OCI-M2 (cell line): ENCODE data around the gene VPS39.

Source experiments
- DNase-seq: peaks from one replicate; lab custom pipeline; 2025; ENCODE audit not compliant: unreplicated experiment; lab: John Stamatoyannopoulos, UW

VPS39 gene

GRCh38 chr15:42160136-42160535 lies 48.0 kb downstream of the VPS39 start:
- no peak for DNase-seq

DNA sequence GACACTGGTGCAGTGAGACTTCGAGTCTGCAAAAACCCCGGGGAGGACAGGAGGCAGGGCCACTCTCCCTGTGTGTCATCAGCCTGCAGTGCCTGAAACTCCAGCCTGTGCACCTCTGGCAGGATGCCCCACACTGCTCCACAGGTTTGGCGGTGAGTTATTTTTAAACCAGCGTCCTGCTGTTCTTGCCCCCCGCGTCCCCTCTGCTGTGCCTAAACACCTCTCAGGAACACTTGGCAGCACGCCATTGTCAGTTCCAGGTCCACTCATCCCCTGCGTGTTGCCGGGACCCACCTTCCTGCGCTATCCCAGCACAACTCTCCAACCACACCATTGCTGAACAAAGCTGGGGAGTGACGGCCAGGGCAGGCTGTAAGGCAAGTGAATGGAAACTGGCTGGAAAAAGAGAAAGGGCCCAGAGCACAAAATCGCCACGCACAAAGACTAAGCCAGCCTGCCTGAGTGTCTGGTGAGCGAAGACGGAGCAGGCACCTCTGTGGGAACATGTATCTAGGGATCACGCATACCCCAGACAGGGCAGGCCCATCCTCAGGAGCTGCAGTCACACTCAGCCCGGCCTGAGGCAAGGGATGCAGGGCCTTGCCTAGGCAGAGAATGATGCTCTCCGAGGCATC lies 48.6 kb downstream of the VPS39 start:
- no peak for DNase-seq

GRCh38 chr15:42158941-42159340 lies 49.2 kb downstream of the VPS39 start:
- no peak for DNase-seq

DNA sequence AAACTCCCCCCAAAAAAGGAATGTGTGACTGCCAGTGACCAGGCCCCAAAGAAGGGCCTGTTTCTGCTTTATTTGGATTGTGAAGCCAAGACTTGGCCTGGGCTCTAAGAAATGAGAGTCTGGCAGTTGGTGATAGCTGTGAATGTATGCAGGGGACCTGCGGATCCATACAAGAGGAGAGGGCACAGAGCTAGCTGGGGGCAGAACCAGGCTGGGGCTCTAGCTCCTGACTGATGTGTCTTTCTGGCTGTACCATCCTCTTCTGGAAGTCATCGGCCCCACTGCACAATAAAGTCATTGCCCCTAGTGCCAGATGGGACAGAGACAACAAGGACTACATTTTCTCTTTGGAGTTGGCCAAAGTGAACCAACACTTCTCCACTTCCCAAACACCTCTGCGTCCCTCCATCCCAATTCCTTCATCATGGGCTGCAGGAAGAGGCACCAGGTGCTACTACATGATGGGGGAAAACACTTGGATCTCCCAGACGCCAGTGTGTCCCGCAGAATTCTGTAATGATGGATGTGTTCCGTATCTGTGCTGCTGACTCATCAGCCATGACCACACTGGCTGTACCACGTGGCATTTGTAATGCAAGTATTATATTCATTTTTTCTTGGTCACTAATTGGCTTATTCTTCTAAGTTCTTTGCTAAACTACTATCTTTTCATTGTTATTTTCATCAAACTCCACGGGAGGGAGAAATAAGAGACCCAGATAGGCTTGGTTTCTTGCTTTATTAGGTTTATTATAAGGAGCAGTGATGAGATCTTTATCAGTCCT lies 49.9 kb downstream of the VPS39 start:
- DNase-seq, result no peak

DNA sequence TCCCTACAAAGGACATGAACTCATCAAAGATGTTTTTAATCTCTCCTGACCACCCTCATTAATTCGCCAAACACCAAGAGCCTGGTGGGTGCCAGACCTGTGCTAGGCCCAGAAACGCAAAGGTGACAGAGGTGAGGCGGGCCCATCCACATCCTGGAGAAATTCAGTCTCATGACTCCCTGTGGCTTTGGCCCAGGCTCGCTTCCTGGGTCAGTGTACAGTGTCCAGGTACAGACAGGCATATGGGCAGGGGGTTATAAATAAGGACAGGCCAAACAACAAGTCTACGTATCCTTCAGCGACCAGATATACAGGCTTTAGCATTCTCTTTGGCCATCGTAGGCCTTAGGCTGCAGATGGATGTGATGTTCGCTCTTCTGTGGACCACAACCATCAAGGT lies 50.7 kb downstream of the VPS39 start:
- no peak for DNase-seq

DNA sequence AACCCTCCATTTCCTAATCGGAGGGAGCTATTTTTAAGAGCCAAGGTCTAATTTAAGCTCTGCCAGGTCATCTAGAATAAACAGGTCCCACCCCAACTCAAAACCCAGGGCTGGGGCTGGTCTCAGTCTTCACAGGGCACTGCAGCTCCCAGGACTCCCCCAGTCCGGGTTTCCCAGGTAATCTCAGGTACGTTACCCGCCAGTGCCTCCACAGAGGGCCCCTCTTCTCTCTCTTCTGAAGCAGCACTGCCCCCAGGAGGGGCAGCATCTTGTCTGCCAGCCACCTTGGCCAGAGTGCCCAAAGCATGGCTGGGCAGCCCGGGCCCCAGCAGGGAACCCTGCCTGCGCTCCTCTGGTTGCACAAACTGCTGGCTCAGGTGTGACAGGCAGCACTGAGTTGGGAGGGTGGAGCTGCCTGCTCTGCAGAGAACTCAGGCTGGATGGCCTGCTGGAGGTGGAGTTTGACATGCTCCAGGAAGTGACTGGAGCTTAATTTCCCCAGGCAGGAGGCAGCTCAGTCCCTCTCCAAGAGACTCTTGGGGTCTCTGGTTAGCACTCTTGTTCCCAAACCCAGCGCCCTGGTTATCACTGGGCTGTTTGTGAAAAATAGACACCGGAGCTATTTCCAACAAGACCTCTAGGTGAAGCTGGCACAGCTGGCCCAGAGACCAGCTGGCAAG lies 51.7 kb downstream of the VPS39 start, which contains the start of gene PLA2G4F:
PLA2G4F (minus strand) TSS at position 394 of the 680 bp plus-strand sequence; CDS start at position 307, 87 bp downstream.
- DNase-seq, result no peak

GRCh38 chr15:42155546-42156242 lies 52.4 kb downstream of the VPS39 start:
- DNase-seq, result no peak

DNA sequence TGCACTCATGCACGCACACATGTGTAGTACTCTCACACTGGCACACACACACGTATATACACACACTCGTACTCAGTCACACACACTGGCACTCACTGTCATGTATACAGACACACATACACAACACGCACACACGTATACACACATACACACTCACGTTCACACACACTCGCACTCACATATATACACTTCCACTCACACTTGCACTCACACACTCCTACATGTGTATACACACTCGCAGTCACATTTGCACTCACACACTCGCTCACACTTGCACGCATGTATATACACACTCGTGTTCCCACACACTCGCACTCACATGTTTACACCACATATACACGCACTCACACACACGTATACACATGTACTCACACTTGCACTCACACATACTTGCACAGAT lies 53.1 kb downstream of the VPS39 start:
- no peak for DNase-seq

GRCh38 chr15:42154212-42154941 lies 53.7 kb downstream of the VPS39 start:
- DNase-seq, result no peak

DNA sequence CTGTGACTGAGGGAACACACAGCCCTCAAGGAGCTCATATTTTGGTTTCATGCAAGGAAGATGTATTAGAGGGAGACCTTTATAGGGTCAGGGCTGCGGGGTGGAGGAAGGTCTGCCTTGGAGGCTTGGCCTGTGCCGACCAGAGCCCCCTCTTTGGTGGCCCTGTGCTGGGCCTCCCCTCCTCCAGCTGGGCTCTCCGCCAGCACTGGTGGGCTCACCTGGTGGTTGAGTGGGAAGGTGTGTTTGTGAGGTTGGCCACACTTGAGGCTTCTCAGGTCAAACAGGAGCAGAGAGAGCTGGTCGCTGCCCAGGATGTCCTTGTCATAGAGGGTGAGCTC lies 54.3 kb downstream of the VPS39 start:
- DNase-seq, result no peak

DNA sequence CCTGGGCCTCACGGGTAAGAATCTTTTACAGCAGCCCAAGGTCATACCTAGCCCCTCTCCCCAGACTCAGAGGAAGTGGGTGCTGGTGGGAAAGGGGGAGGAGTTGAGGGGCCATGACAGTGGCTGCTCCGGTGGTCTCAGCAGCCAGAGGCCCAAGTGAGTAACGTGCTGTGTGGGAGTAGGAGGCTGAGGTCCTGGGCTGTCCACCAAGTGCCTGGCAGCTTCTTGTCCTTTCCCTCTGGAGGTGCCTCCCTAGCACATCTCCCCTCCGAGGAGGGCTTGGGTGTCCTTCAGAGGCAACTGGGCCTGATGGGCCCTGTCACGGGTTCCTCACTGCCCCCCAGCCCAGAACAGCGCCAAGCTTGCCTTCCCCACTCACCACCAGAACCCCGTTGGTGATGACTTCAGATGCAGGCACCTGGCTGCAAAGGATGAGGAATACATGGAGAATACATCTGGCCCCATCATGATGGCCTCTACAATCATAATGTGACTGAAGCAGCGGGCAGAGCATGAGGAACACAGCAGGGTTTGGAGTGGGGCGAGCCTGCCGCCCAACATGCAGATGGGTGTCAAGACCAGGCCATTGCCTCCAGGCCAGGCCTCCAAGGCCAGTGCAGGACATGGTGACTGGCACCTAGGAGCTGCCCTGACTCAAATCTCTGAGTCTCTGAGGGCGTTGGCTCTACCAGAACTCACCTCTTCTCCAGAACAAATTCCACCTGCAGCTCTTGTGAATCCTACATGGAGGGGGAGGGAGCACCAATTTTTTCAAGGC lies 55.0 kb downstream of the VPS39 start:
- no peak for DNase-seq

DNA sequence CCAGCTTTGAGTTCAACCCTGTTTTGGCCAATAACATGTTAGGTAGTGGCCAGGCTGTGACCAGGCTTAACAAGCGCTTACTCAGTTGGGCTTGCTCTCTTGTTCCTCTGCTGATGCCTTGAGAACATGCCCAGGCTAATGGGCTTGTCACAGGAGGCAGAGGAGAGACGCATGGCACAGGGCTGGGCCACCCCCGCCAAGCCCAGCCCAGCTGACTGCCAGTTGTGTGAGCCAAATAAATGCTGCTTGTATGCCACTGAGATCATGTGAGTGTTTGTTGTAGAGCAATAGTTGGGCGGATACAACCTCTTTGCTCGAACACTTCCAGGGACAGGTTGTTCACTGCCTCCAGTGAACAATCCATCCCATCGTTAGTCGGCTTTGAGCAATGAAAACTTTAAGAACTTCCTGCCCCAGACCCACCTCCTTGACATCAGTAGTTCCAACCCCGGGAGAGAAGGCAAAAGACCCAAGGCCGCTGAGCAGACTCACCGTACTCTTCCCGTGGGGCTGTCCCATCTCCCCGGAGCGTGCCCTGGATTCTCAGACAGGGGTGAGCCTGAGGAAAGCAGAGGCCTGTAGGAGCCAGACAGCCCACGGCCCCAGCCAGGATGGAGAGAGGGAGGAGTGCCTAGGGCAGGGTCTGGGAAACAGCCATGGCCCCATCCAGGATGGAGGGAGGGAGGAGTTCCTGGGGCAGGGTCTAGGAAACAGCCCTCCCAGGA lies 55.7 kb downstream of the VPS39 start:
- DNase-seq, result no peak

DNA sequence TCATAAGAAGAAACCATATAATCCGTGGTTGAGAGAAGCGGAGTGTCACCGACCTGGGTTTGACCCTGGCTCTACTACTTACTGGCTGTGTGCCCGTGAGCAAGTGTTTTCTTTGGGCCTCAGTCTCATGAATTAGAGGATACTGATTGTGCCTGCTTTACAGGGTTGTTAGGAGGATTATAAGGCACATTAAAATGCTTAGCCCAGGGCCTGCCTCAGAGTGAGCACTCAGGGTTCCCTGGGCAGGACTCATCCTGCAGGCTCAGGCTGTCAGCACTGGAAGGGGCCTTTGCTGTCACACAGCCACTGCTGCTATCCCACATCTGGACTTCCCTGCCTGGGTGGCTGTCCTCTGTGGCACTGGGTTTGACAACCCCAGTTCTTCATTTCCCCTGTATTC lies 56.4 kb downstream of the VPS39 start:
- DNase-seq, result no peak

- DNase-seq, result no peak
These were observed 57.0 kb downstream of the VPS39 start for GRCh38 chr15:42151141-42151561.

GRCh38 chr15:42150219-42150970 lies 57.7 kb downstream of the VPS39 start:
- DNase-seq, result no peak

DNA sequence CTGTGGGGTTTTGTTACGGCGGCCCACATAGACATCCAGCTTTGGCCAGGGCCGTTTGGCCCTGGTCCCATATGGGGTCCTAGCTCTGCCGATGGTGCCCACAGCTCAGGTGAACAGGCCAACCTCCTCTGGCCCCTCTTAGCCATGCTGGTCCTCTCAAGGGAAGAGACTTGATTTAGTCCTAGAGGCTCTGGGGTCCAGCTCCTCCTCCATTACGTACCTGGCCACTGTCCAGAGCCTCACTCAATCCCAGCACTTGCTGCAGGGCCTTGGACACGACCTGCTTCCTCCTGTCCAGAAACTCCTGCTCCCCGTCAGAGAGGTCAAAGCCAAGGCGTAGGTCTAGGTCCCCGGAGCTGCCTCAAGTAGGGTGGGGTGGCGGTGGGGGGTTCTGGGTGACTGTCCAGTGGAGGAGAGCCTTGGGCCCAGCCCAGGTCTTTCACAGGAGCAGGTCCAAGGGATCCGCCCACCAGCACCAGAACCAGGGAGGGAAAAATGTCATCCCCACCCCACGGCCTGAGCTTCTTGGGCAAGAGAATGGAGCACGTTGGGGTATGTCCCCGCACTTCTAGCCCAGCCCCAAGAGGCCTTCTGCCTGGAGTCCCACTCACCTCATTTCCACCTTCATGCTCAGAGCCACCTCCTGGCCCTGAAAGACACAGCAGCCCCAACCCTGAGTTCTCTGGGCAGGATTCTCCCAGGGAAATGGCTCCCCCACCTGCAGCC lies 58.4 kb downstream of the VPS39 start:
- DNase-seq, result no peak

DNA sequence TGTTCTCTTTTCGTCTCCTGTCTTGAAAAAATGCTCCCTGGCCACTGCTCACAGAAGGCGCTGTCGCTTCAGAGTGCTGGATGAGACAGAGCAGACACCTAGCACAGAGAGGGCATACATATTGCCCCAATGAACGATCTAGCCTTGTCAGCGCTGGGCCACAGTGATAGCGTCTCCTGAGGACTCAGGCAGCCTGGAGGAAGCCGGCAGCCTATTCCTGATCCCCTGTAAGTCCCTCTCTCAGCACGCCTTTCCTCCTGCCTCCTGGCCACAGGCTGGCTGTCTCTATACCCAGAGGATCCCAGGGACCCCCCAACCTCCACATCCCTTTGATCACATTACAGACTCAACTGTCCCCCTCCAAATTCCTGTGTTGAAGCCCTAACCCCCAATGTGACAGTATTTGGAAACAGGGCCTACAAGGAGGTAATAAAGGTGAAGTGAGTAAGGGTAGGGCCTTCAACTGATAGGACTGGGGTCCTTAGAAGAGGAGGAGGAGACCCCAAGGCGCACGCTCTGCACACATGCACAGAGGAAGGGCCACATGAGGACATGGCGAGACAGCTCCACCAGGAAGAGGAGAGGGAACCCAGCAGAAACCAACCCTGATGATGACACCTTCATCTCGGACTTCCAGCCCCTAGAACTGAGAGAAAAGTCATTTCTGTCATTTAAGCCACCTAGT lies 59.2 kb downstream of the VPS39 start:
- DNase-seq, result no peak

DNA sequence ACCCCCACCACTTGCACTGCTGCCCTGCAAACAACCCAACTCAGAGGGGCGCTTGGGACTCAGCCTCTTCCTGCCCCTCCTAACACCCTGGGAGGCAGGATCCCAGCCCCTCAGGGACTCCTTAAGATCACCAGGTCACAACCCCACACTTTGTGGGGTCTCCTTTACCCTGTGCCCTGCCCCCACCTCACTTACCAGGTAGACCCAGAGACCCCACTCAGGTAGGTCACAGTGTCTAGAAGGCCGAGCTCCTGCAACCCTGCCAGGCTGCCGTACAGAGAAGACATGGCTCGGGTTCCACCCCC lies 60.7 kb downstream of the VPS39 start:
- DNase-seq, result no peak
